IMR-90 (cell line): Measurements from ENCODE around the gene NEGR1. TPM values are rescaled to one million over a fixed set of nuclear protein-coding genes. Genes with fewer than 3 reads are reported as not detected.

ENCODE experiments used
- ATAC-seq: fragments of 200-7000 bp; cut with Tn5 transposase; 2 replicates; pipeline ENCODE4 v1.9.1; 2020; ENCODE audit warnings: low read depth, mild to moderate bottlenecking, moderate library complexity
- BruUV-seq: library from RNA; stranded (reverse); fragments of 400-500 nt; replicated peaks from 2 replicates; lab custom pipeline; 2021; lab: Mats Ljungman, UMichigan
- CTCF ChIA-PET: fragments of 300-600 bp; formaldehyde crosslinking; extraction: SDS; loops from one replicate; lab custom pipeline; 2021; ENCODE audit warnings: antibody characterized with exemption; lab: Yijun Ruan, JAX
- POLR2A ChIA-PET: fragments of 300-600 bp; sonication (Branson Sonifier 250); formaldehyde crosslinking; loops from one replicate; lab custom pipeline; 2022; ENCODE audit warnings: antibody characterized with exemption; ENCODE audit not compliant: unreplicated experiment; lab: Charles Lee
- DNase-seq: peaks from one replicate; pipeline ENCODE4 v3.0.0; 2013
- H2AFZ ChIP-seq: replicated peaks from 2 replicates; pipeline ENCODE3; 2013; ENCODE audit warnings: low read length, mild to moderate bottlenecking; ENCODE audit not compliant: poor library complexity
- H2AK5ac ChIP-seq: 2 replicates; pipeline ENCODE4 v1.6.1; 2013; ENCODE audit warnings: low read depth, low read length, inconsistent platforms
- H2AK9ac ChIP-seq: replicated peaks from 2 replicates; pipeline ENCODE3; 2013; ENCODE audit warnings: mild to moderate bottlenecking, low read depth, low read length, moderate library complexity; ENCODE audit not compliant: poor library complexity
- H2BK120ac ChIP-seq: 2 replicates; pipeline ENCODE4 v1.6.1; 2013; ENCODE audit warnings: low read depth, low read length, inconsistent platforms
- H2BK15ac ChIP-seq: 3 replicates; pipeline ENCODE4 v1.6.1; 2013; ENCODE audit warnings: low read depth, low read length, inconsistent platforms
- H2BK20ac ChIP-seq: 2 replicates; pipeline ENCODE4 v1.6.1; 2013; ENCODE audit warnings: low read depth, mild to moderate bottlenecking, inconsistent platforms, low read length, moderate library complexity
- H2BK5ac ChIP-seq: 2 replicates; pipeline ENCODE4 v1.6.1; 2013; ENCODE audit warnings: mild to moderate bottlenecking, low read depth, low read length, inconsistent platforms; ENCODE audit not compliant: poor library complexity, severe bottlenecking
- H3K14ac ChIP-seq: replicated peaks from 2 replicates; pipeline ENCODE4 v1.6.1; 2013; ENCODE audit warnings: low read depth, low read length, inconsistent platforms
- H3K18ac ChIP-seq: 2 replicates; pipeline ENCODE4 v1.6.1; 2013; ENCODE audit warnings: low read depth, low read length, control low read depth
- H3K23ac ChIP-seq: 2 replicates; pipeline ENCODE4 v1.6.1; 2013; ENCODE audit warnings: low read depth, low read length, inconsistent platforms
- H3K27ac ChIP-seq: 2 replicates; pipeline ENCODE4 v1.5.1; 2013; ENCODE audit warnings: mild to moderate bottlenecking, control low read depth, low read length; ENCODE audit not compliant: insufficient read depth
- H3K27me3 ChIP-seq: 2 replicates; pipeline ENCODE4 v1.6.1; 2013; ENCODE audit warnings: low read length; ENCODE audit not compliant: control insufficient read depth, insufficient read depth
- H3K36me3 ChIP-seq: 2 replicates; pipeline ENCODE4 v1.6.1; 2013; ENCODE audit warnings: low read length, mixed read lengths; ENCODE audit not compliant: control insufficient read depth, insufficient read depth
- H3K4ac ChIP-seq: 2 replicates; pipeline ENCODE4 v1.6.1; 2013; ENCODE audit warnings: low read depth, low read length, inconsistent platforms
- H3K4me1 ChIP-seq: 2 replicates; pipeline ENCODE4 v1.6.1; 2013; ENCODE audit warnings: low read length, mixed read lengths; ENCODE audit not compliant: control insufficient read depth, insufficient read depth
- H3K4me2 ChIP-seq: 2 replicates; pipeline ENCODE4 v1.6.1; 2013; ENCODE audit warnings: low read depth, mild to moderate bottlenecking, control low read depth, low read length, moderate library complexity
- H3K4me3 ChIP-seq: 2 replicates; pipeline ENCODE4 v1.5.1; 2013; ENCODE audit warnings: low read depth, mild to moderate bottlenecking, control low read depth, low read length, moderate library complexity; ENCODE audit not compliant: insufficient read depth
- H3K56ac ChIP-seq: 2 replicates; pipeline ENCODE4 v1.6.1; 2013; ENCODE audit warnings: low read length, inconsistent platforms; ENCODE audit not compliant: insufficient read depth; ENCODE audit errors: extremely low read depth
- H3K79me1 ChIP-seq, 2 experiments: 2 replicates each; pipeline ENCODE4 v1.6.1; 2013; ENCODE audit warnings: low read length in 2 of 2, inconsistent platforms in 1 of 2, low read depth in 1 of 2
- H3K9ac ChIP-seq: 2 replicates; pipeline ENCODE4 v1.6.1; 2013; ENCODE audit warnings: low read depth, low read length, control low read depth
- H3K9me1 ChIP-seq: 2 replicates; pipeline ENCODE4 v1.6.1; 2013; ENCODE audit warnings: low read length, inconsistent platforms; ENCODE audit not compliant: insufficient read depth
- H3K9me3 ChIP-seq: 2 replicates; pipeline ENCODE4 v1.6.1; 2013; ENCODE audit warnings: low read length; ENCODE audit not compliant: control insufficient read depth, insufficient read depth
- H4K20me1 ChIP-seq: 2 replicates; pipeline ENCODE4 v1.6.1; 2013; ENCODE audit warnings: low read length, inconsistent platforms; ENCODE audit not compliant: insufficient read depth
- H4K5ac ChIP-seq: 2 replicates; pipeline ENCODE4 v1.6.1; 2013; ENCODE audit warnings: mild to moderate bottlenecking, low read depth, low read length, control low read depth
- H4K8ac ChIP-seq, 2 experiments: 2 replicates each; pipeline ENCODE4 v1.6.1; 2013; ENCODE audit warnings: low read depth in 2 of 2, low read length in 2 of 2, control low read depth in 1 of 2, inconsistent platforms in 1 of 2
- H4K91ac ChIP-seq: 2 replicates; pipeline ENCODE4 v1.6.1; 2013; ENCODE audit warnings: low read depth, low read length, inconsistent platforms; ENCODE audit not compliant: insufficient read depth
- BHLHE40 ChIP-seq: fragments of 150-350 bp; IDR thresholded peaks from 2 replicates; pipeline ENCODE4 v1.6.1; 2016; ENCODE audit warnings: mild to moderate bottlenecking, low read depth, low read length
- CHD1 ChIP-seq: IDR thresholded peaks from 2 replicates; pipeline ENCODE4 v1.6.1; 2012; ENCODE audit warnings: low read depth, low read length, improper control_type of control experiment
- CTCF ChIP-seq: conservative IDR thresholded peaks from 2 replicates; pipeline ENCODE4 v1.5.1; 2012; ENCODE audit warnings: mild to moderate bottlenecking, low read depth, low read length, improper control_type of control experiment
- ELK1 ChIP-seq: fragments of 150-350 bp; IDR thresholded peaks from 2 replicates; pipeline ENCODE4 v1.6.1; 2016; ENCODE audit warnings: low read depth, mild to moderate bottlenecking, low read length, moderate library complexity, borderline replicate concordance
- FOS ChIP-seq: fragments of 150-350 bp; IDR thresholded peaks from 2 replicates; pipeline ENCODE4 v1.6.1; 2016; ENCODE audit warnings: low read depth, low read length
- MAZ ChIP-seq: IDR thresholded peaks from 2 replicates; pipeline ENCODE4 v1.6.1; 2012; ENCODE audit warnings: low read depth, mild to moderate bottlenecking, low read length, improper control_type of control experiment, moderate library complexity, borderline replicate concordance
- POLR2A ChIP-seq: IDR thresholded peaks from 2 replicates; pipeline ENCODE4 v1.6.1; 2012; ENCODE audit warnings: mild to moderate bottlenecking, low read depth, low read length
- SMC3 ChIP-seq: fragments of 150-350 bp; IDR thresholded peaks from 2 replicates; pipeline ENCODE4 v1.6.1; 2016; ENCODE audit warnings: low read depth, mild to moderate bottlenecking, antibody characterized with exemption, low read length, moderate library complexity
- USF2 ChIP-seq: fragments of 150-350 bp; IDR thresholded peaks from 2 replicates; pipeline ENCODE4 v1.6.1; 2017; ENCODE audit warnings: mild to moderate bottlenecking, antibody characterized with exemption, low read length, low read depth
- whole genome bisulfite sequencing, 2 experiments: methylation state at CpG; one replicate each; pipeline versions ENCODE4 v1.1.5 to v1.1.7; 2013; ENCODE audit warnings: missing lambda C conversion rate in 2 of 2; ENCODE audit not compliant: insufficient read length in 1 of 2; ENCODE audit errors: extremely low coverage in 2 of 2; 5-methylcytosine and 5-hydroxymethylcytosine counted together
- dilution Hi-C: fragments of 300-500 bp; cut with HindIII; formaldehyde crosslinking; loops from one replicate; pipeline ENCODE4 v1.14.3; 2018; ENCODE audit warnings: low sequenced_read_pairs; ENCODE audit not compliant: unreplicated experiment
- in situ Hi-C: fragments of 300-500 bp; cut with MboI; formaldehyde crosslinking; loops from 3 replicates; pipeline ENCODE4 v1.14.3; 2019; ENCODE audit warnings: low sequenced_read_pairs, inconsistent platforms, mixed read lengths
- intact Hi-C: fragments of 100-400 bp; cut with micrococcal nuclease; formaldehyde crosslinking; loops from 2 replicates; pipeline ENCODE4 v1.10.0; 2022
- polyA plus RNA-seq, 3 experiments: library from polyadenylated mRNA; depleted of rRNA; stranded (reverse); fragments of >200 nt; gene quantifications; 2 replicates each; pipeline ENCODE4 v1.2.3, GENCODE V29; 2012; ENCODE audit warnings: low replicate concordance in 1 of 3
- total RNA-seq: library from RNA; depleted of rRNA; stranded (reverse); fragments of >200 nt; gene quantifications from 2 replicates; pipeline ENCODE4 v1.2.3, GENCODE V29; 2012

The NEGR1 gene
- total and polyA plus RNA-seq, 2 of the 4 experiments (the other 2 are of a cell fraction): 5.1 to 9.1 TPM

- no peak for TF ChIP-seq CTCF
These were observed 259.0 kb downstream of the NEGR1 start (continued) for GRCh38 chr1:72023063-72023930.

- Histone ChIP-seq H3K27ac (no peak overlapping the region), H3K23ac (no peak overlapping the region), H3K14ac (no peak overlapping the region), H3K9ac (no peak overlapping the region), H2AK9ac (no peak overlapping the region), H2BK15ac (no peak overlapping the region), H3K36me3 (no peaks in the 10 kb centered on the region), H3K4me2 (no peak overlapping the region), H3K79me1 (no peaks in the 10 kb centered on the region), H3K4me1 (no peaks in the 10 kb centered on the region), H4K5ac (no peak overlapping the region), H2AK5ac (no peak overlapping the region), H3K27me3 (no peaks in the 10 kb centered on the region), H2BK120ac (no peak overlapping the region), H3K9me1 (no peaks in the 10 kb centered on the region), H3K9me3 (no peaks in the 10 kb centered on the region), H3K56ac (no peak overlapping the region), H2BK20ac (no peak overlapping the region), H4K20me1 (no peaks in the 10 kb centered on the region), H2BK5ac (no peak overlapping the region), H3K18ac (no peak overlapping the region), H3K4ac (no peak overlapping the region), H4K91ac (no peak overlapping the region), H4K8ac (no peak overlapping the region), H2AFZ (no peak overlapping the region), H3K4me3 (no peak overlapping the region)
- dilution Hi-C loops: no loop called here
- ATAC-seq (no peak), DNase-seq (no peak)
- WGBS, 2 experiments: no CpG with 5 or more reads among the region's 2 CpGs
- intact Hi-C loops: no loop called here
- no TSS peak for BruUV-seq
- CTCF ChIA-PET: no interaction called here
- in situ Hi-C loops: no loop called here
- POLR2A ChIA-PET: no interaction called here
- no peak for TF ChIP-seq FOS
- no peak for TF ChIP-seq CTCF
- TF ChIP-seq BHLHE40: no peak
- TF ChIP-seq SMC3: no peak
- TF ChIP-seq MAZ: no peak
- TF ChIP-seq POLR2A: no peak
- no peak for TF ChIP-seq CHD1
- TF ChIP-seq USF2: no peak
- no peak for TF ChIP-seq ELK1
These were observed 263.8 kb downstream of the NEGR1 start for GRCh38 chr1:72018562-72018961.
